Activated CD4-positive, CD25-positive, alpha-beta regulatory T cell treated with anti-CD3 and anti-CD28 coated beads, Interleukin-2, amount 50 U/mL, for 16 hours (primary cell): ENCODE results near the gene COL4A2.
"Not testable (repeated sequence)": the region's sequence is repeated elsewhere in the genome, so short reads cannot be mapped to it uniquely, and the experiment has no call there.

Experiments used
- DNase-seq: peaks from one replicate; pipeline ENCODE4 v3.0.0-alpha.2; 2020; ENCODE audit warnings: low read depth, low spot score

The COL4A2 gene

GRCh38 chr13:110306340-110306959 is 634 bp upstream of the COL4A2 start:
- no peak for DNase-seq

- no peak for DNase-seq
These were observed 927 bp downstream of the COL4A2 start for GRCh38 chr13:110307767-110308655.

- no peak for DNase-seq
These were observed 1.7 kb downstream of the COL4A2 start for GRCh38 chr13:110308656-110309359.

GRCh38 chr13:110309661-110310524 is 2.8 kb downstream of the COL4A2 start:
- DNase-seq, result no peak

- no peak for DNase-seq
These were observed 3.7 kb downstream of the COL4A2 start for GRCh38 chr13:110310541-110311442.

- DNase-seq, result no peak
These were observed 4.6 kb downstream of the COL4A2 start for GRCh38 chr13:110311443-110312338.

- no peak for DNase-seq
These were observed 5.4 kb downstream of the COL4A2 start for GRCh38 chr13:110312339-110313031.

- DNase-seq, result not testable (repeated sequence)
These were observed 6.2 kb downstream of the COL4A2 start for GRCh38 chr13:110313261-110313660.

GRCh38 chr13:110313733-110314132 is 6.6 kb downstream of the COL4A2 start:
- DNase-seq, result not testable (repeated sequence)

GRCh38 chr13:110314516-110315245 is 7.6 kb downstream of the COL4A2 start:
- DNase-seq, result no peak

GRCh38 chr13:110316196-110316595 is 9.1 kb downstream of the COL4A2 start:
- no peak for DNase-seq

- DNase-seq, result no peak
These were observed 10.0 kb downstream of the COL4A2 start for GRCh38 chr13:110317093-110317492.

GRCh38 chr13:110317496-110318195 is 10.6 kb downstream of the COL4A2 start:
- DNase-seq, result no peak

- DNase-seq, result no peak
These were observed 11.8 kb downstream of the COL4A2 start for GRCh38 chr13:110318920-110319319.

- no peak for DNase-seq
These were observed 12.3 kb downstream of the COL4A2 start for GRCh38 chr13:110319397-110319773.

GRCh38 chr13:110319774-110320509 is 12.9 kb downstream of the COL4A2 start:
- DNase-seq, result no peak

- no peak for DNase-seq
These were observed 13.6 kb downstream of the COL4A2 start for GRCh38 chr13:110320645-110321044.
